ENCODE data around the gene TACR2.
"Not testable (repeated sequence)": the region's sequence is repeated elsewhere in the genome, so short reads cannot be mapped to it uniquely, and the experiment has no call there.

TACR2 gene

GRCh38 chr10:69452676-69453415 lies 36.1 kb upstream of the TACR2 start:
- Histone ChIP-seq H3K36me3 (peaks cover 0 to 18% (median 0%) of the 10 kb centered on the region in 11 experiments; a peak in 6 of 22 replicates), H4K20me1 (no peaks in the 10 kb centered on the region), H3K9ac (peak overlapping the region in 5 of 11 experiments; percentile 6 to 85 (median 73); a peak in 8 of 22 replicates), H3K9me3 (replicated peaks in 1 of 11) (no peaks in the 10 kb centered on the region), H3K27ac (no peak overlapping the region), H3K4me3 (peak overlapping the region in 8 of 10 experiments; percentile 71 to 93 (median 78); a peak in 14 of 20 replicates), H3K27me3 (no peaks in the 10 kb centered on the region), H3K4me2 (peak overlapping the region; percentile 87 to 99 (median 98); a peak in 18 of 22 replicates), H3K4me1 (peaks cover 27 to 98% (median 83%) of the 10 kb centered on the region in 10 experiments)
- no peak for TF ChIP-seq Cebpa-rat (IDR thresholded peaks at IDR 0.05)

- peak overlapping the region; percentile 87 to 99 (median 98) for H3K4me2 ChIP-seq
- no peaks in the 10 kb centered on the region for H3K9me3 ChIP-seq (replicated peaks in 1 of 11)
- TF ChIP-seq Cebpa-rat (IDR thresholded peaks at IDR 0.05) = no peak
- H3K9ac ChIP-seq = peak overlapping the region; percentile 65 to 85 (median 73)
- no peaks in the 10 kb centered on the region for H4K20me1 ChIP-seq
- no peaks in the 10 kb centered on the region for H3K27me3 ChIP-seq
- peak overlapping the region; percentile 64 to 93 (median 76) for H3K4me3 ChIP-seq
- H3K36me3 ChIP-seq = peaks cover 0 to 12% (median 0%) of the 10 kb centered on the region in 11 experiments; a peak in 6 of 22 replicates
- H3K4me1 ChIP-seq = peaks cover 27 to 98% (median 77%) of the 10 kb centered on the region in 10 experiments
- H3K27ac ChIP-seq = peak overlapping the region in 9 of 11 experiments; percentile 19 to 63 (median 50); a peak in 15 of 22 replicates
Observed at GRCh38 chr10:69451784-69452251, 35.1 kb upstream of the TACR2 start.

GRCh38 chr10:69451209-69451783 lies 34.6 kb upstream of the TACR2 start, which contains the start of gene TSPAN15:
TSPAN15 (plus strand) TSS chr10:69451465; CDS start chr10:69451595, 130 bp downstream.
- peaks cover 27 to 98% (median 77%) of the 10 kb centered on the region in 10 experiments for H3K4me1 ChIP-seq
- peak within 1 kb of the TSS in 9 of 11 experiments; percentile 19 to 63 (median 53); a peak in 15 of 22 replicates for H3K27ac ChIP-seq
- TF ChIP-seq Cebpa-rat (IDR thresholded peaks at IDR 0.05) = no peak

GRCh38 chr10:69450395-69450794 lies 33.7 kb upstream of the TACR2 start:
- Histone ChIP-seq H3K9ac (peak overlapping the region in 1 of 11 experiments; percentile 18; a peak in 1 of 22 replicates), H3K27ac (peak overlapping the region in 5 of 11 experiments; percentile 3 to 55 (median 50); a peak in 8 of 22 replicates), H3K4me1 (peaks cover 27 to 98% (median 82%) of the 10 kb centered on the region in 10 experiments), H3K4me2 (peak overlapping the region in 10 of 11 experiments; percentile 83 to 99 (median 98); a peak in 21 of 22 replicates), H3K4me3 (peak overlapping the region in 3 of 10 experiments; percentile 77 to 89 (median 78); a peak in 3 of 20 replicates)
- H3K27me3 ChIP-seq; H3K9me3 ChIP-seq (replicated peaks in 1 of 11); H4K20me1 ChIP-seq; H3K36me3 ChIP-seq: not testable (repeated sequence)

More at GRCh38 chr10:69451209-69451783, 34.6 kb upstream of the TACR2 start, which contains the start of gene TSPAN15:
- Histone ChIP-seq H3K36me3 (peaks cover 0 to 7% (median 0%) of the 10 kb centered on the region in 11 experiments; a peak in 5 of 22 replicates), H3K4me3 (peak within 1 kb of the TSS; percentile 64 to 93 (median 76)), H3K9me3 (replicated peaks in 1 of 11) (no peaks in the 10 kb centered on the region), H3K27me3 (no peaks in the 10 kb centered on the region), H4K20me1 (no peaks in the 10 kb centered on the region), H3K4me2 (peak within 1 kb of the TSS; percentile 87 to 99 (median 98)), H3K9ac (peak within 1 kb of the TSS; percentile 65 to 85 (median 73))

- Histone ChIP-seq H3K9ac (peak overlapping the region in 2 of 11 experiments; percentile 18 to 34; a peak in 4 of 22 replicates), H3K4me3 (no peak overlapping the region), H3K27me3 (no peaks in the 10 kb centered on the region), H3K4me1 (peaks cover 27 to 98% (median 83%) of the 10 kb centered on the region in 10 experiments), H3K4me2 (peak overlapping the region in 10 of 11 experiments; percentile 19 to 99 (median 98); a peak in 18 of 22 replicates), H4K20me1 (no peaks in the 10 kb centered on the region), H3K36me3 (peaks cover 0 to 7% (median 0%) of the 10 kb centered on the region in 11 experiments; a peak in 3 of 22 replicates), H3K27ac (peak overlapping the region in 6 of 11 experiments; percentile 0 to 55 (median 50); a peak in 11 of 22 replicates), H3K9me3 (replicated peaks in 1 of 11) (no peaks in the 10 kb centered on the region)
- no peak for TF ChIP-seq Cebpa-rat (IDR thresholded peaks at IDR 0.05)
Observed at GRCh38 chr10:69449841-69450240, 33.1 kb upstream of the TACR2 start.

GRCh38 chr10:69446650-69447151 lies 30.0 kb upstream of the TACR2 start:
- Histone ChIP-seq H3K4me1 (peaks cover 34 to 98% (median 87%) of the 10 kb centered on the region in 10 experiments), H3K4me3 (no peak overlapping the region), H3K27ac (peak overlapping the region in 7 of 11 experiments; percentile 3 to 57 (median 42); a peak in 11 of 22 replicates), H3K27me3 (no peaks in the 10 kb centered on the region), H3K9ac (peak overlapping the region in 1 of 11 experiments; percentile 18; a peak in 1 of 22 replicates), H3K9me3 (replicated peaks in 1 of 11) (peaks cover 0 to 8% (median 4%) of the 10 kb centered on the region in 11 experiments; a peak in 7 of 22 replicates), H3K4me2 (peak overlapping the region in 8 of 11 experiments; percentile 38 to 96 (median 76); a peak in 14 of 22 replicates), H4K20me1 (no peaks in the 10 kb centered on the region), H3K36me3 (no peaks in the 10 kb centered on the region)
- no peak for TF ChIP-seq Cebpa-rat (IDR thresholded peaks at IDR 0.05)

- Histone ChIP-seq H3K4me2 (peak overlapping the region in 8 of 11 experiments; percentile 38 to 96 (median 76); a peak in 14 of 22 replicates), H3K4me1 (peaks cover 35 to 99% (median 90%) of the 10 kb centered on the region in 10 experiments), H3K9me3 (replicated peaks in 1 of 11) (peaks cover 0 to 8% (median 4%) of the 10 kb centered on the region in 11 experiments; a peak in 7 of 22 replicates), H3K36me3 (no peaks in the 10 kb centered on the region), H3K4me3 (no peak overlapping the region), H3K9ac (peak overlapping the region in 1 of 11 experiments; percentile 18; a peak in 1 of 22 replicates), H4K20me1 (no peaks in the 10 kb centered on the region), H3K27ac (peak overlapping the region in 7 of 11 experiments; percentile 3 to 57 (median 42); a peak in 10 of 22 replicates), H3K27me3 (no peaks in the 10 kb centered on the region)
- TF ChIP-seq Cebpa-rat (IDR thresholded peaks at IDR 0.05) = peak in 3 of 11 experiments; percentile 14 to 33 (median 15); a peak in 1 of 22 replicates
Observed at GRCh38 chr10:69446229-69446628, 29.5 kb upstream of the TACR2 start.

GRCh38 chr10:69445041-69445440 lies 28.3 kb upstream of the TACR2 start:
- no peak for TF ChIP-seq Cebpa-rat (IDR thresholded peaks at IDR 0.05)

More at GRCh38 chr10:69445041-69445440, 28.3 kb upstream of the TACR2 start:
- Histone ChIP-seq H3K9ac (peak overlapping the region in 1 of 11 experiments; percentile 15; a peak in 2 of 22 replicates), H3K36me3 (no peaks in the 10 kb centered on the region), H3K4me1 (peaks cover 39 to 100% (median 92%) of the 10 kb centered on the region in 10 experiments), H3K27ac (peak overlapping the region in 6 of 11 experiments; percentile 29 to 57 (median 47); a peak in 9 of 22 replicates), H3K27me3 (no peaks in the 10 kb centered on the region), H3K4me2 (peak overlapping the region in 9 of 11 experiments; percentile 30 to 96 (median 71); a peak in 17 of 22 replicates), H3K9me3 (replicated peaks in 1 of 11) (peaks cover 0 to 8% (median 4%) of the 10 kb centered on the region in 11 experiments; a peak in 7 of 22 replicates), H3K4me3 (no peak overlapping the region), H4K20me1 (no peaks in the 10 kb centered on the region)

Data from BLaER1 treated with 17β-estradiol and CSF1 and Interleukin-3, amounts not matched to agents 10 nM and 100 nM (cell line).